Esophagus squamous epithelium (tissue), 5 donors: ENCODE data around the gene ARNT2. TPM values are rescaled to one million over a fixed set of nuclear protein-coding genes. Genes with fewer than 3 reads are reported as not detected.

Experiments used
- DNase-seq: peaks from one replicate; lab custom pipeline; 2025; lab: John Stamatoyannopoulos, UW
- H3K27ac ChIP-seq, 4 donors: fragments of 200-600 bp; sonication (generic); one replicate each; pipeline ENCODE4 v1.5.1; 2016 to 2019; ENCODE audit warnings: mild to moderate bottlenecking in 1 of 4
- H3K27me3 ChIP-seq, 4 donors: fragments of 200-600 bp; sonication (generic); 1 replicate in 3 of 4; 2 replicates in 1 of 4; pipeline versions ENCODE4 v1.5.1 to v1.6.0; 2017 to 2021; ENCODE audit warnings: antibody characterized with exemption in 1 of 4
- H3K36me3 ChIP-seq, 3 donors: fragments of 200-600 bp; sonication (generic); one replicate each; pipeline ENCODE4 v1.5.1; 2016 to 2019
- H3K4me1 ChIP-seq, 3 donors: fragments of 200-600 bp; sonication (generic); one replicate each; pipeline ENCODE4 v1.5.1; 2017 to 2019
- H3K4me3 ChIP-seq, 4 donors: fragments of 200-600 bp; sonication (generic); 1 replicate in 3 of 4; 2 replicates in 1 of 4; pipeline ENCODE4 v1.5.1; 2016 to 2019; ENCODE audit warnings: mild to moderate bottlenecking in 2 of 4, moderate library complexity in 1 of 4
- H3K9me3 ChIP-seq, 3 donors: fragments of 200-600 bp; sonication (generic); one replicate each; pipeline ENCODE4 v1.5.1; 2016 to 2019
- POLR2A ChIP-seq, 4 donors: fragments of 450-650 bp; IDR thresholded peaks; one replicate each; pipeline ENCODE4 v1.6.1; 2017; ENCODE audit warnings: antibody characterized with exemption in 4 of 4, mild to moderate bottlenecking in 4 of 4, moderate library complexity in 3 of 4
- WGBS, 2 donors: methylation state at CpG; one replicate each; pipeline ENCODE4 v1.1.5; 2018; 5-methylcytosine and 5-hydroxymethylcytosine counted together
- intact Hi-C: fragments of 100-400 bp; cut with DNase I; formaldehyde crosslinking; loops from one replicate; pipeline ENCODE4 v1.15.0; 2022
- total RNA-seq, 4 donors: library from RNA; depleted of rRNA; stranded (reverse); fragments of >200 nt; gene quantifications; one replicate each; pipeline ENCODE4 v1.1.0, GENCODE V29; 2016
- TF ChIP-seq, protein P1 (sequence below), 6 experiments: fragments of 450-650 bp in 4 of 6; fragments of 200-600 bp in 2 of 6; sonication (generic) in 2 of 6; IDR thresholded peaks; one replicate each; pipeline ENCODE4 v1.5.1; 2016 to 2019; ENCODE audit warnings: antibody characterized with exemption in 6 of 6, mild to moderate bottlenecking in 4 of 6, moderate library complexity in 4 of 6
- donor health status: DM: yes; HTN: yes; CAD: no.

Gene ARNT2
- total RNA-seq, 4 donors from 2014 or later, result 0.15 to 5.7 (median 1.7) TPM

DNA sequence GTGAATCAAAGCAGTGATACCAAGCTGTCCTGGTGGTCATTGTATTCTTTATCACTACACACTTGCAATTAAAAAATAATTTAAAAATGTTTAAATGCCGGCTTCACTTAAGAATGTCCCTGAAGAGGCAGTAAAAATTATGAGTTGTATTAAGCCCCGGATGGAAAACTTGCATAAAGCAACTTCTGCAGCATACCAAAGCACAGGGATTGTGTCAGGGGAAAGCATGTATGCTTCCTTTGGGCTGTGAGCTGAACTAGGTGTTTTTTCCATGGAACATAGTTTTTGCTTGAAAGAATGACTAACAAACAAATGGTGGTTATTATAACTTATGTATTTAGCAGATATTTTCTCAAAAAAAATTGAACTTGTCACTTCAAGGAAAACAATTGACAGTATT, 143.1 kb downstream of the ARNT2 start:
- DNase-seq, result no peak
- H3K27ac ChIP-seq, result no peak overlapping the region
- no peaks in the 10 kb centered on the region for H3K9me3 ChIP-seq
- H3K36me3 ChIP-seq, result no peaks in the 10 kb centered on the region
- WGBS, 2 donors, result 85 to 91% methylated on average over 2 of the region's 2 CpGs
- intact Hi-C loops, result no loop called here
- no peak overlapping the region for H3K4me3 ChIP-seq
- TF ChIP-seq POLR2A (IDR thresholded peaks at IDR 0.05), result no peak
- TF ChIP-seq, protein P1, sequence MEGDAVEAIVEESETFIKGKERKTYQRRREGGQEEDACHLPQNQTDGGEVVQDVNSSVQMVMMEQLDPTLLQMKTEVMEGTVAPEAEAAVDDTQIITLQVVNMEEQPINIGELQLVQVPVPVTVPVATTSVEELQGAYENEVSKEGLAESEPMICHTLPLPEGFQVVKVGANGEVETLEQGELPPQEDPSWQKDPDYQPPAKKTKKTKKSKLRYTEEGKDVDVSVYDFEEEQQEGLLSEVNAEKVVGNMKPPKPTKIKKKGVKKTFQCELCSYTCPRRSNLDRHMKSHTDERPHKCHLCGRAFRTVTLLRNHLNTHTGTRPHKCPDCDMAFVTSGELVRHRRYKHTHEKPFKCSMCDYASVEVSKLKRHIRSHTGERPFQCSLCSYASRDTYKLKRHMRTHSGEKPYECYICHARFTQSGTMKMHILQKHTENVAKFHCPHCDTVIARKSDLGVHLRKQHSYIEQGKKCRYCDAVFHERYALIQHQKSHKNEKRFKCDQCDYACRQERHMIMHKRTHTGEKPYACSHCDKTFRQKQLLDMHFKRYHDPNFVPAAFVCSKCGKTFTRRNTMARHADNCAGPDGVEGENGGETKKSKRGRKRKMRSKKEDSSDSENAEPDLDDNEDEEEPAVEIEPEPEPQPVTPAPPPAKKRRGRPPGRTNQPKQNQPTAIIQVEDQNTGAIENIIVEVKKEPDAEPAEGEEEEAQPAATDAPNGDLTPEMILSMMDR (IDR thresholded peaks at IDR 0.05), result no peak
- no peaks in the 10 kb centered on the region for H3K4me1 ChIP-seq
- H3K27me3 ChIP-seq, result no peaks in the 10 kb centered on the region

- Histone ChIP-seq H3K4me1 (no peaks in the 10 kb centered on the region), H3K27me3 (no peaks in the 10 kb centered on the region), H3K27ac (no peak overlapping the region), H3K36me3 (no peaks in the 10 kb centered on the region), H3K9me3 (no peaks in the 10 kb centered on the region), H3K4me3 (no peak overlapping the region)
- no peak for DNase-seq
- intact Hi-C loops, result no loop called here
- 94 to 100% methylated on average over 1 of the region's 1 CpG for WGBS, 2 donors
- no peak for TF ChIP-seq POLR2A (IDR thresholded peaks at IDR 0.05)
- TF ChIP-seq, protein P1 (IDR thresholded peaks at IDR 0.05), result no peak
These were observed 145.0 kb downstream of the ARNT2 start for GRCh38 chr15:80549191-80549590.

- Histone ChIP-seq H3K27me3 (no peaks in the 10 kb centered on the region), H3K36me3 (no peaks in the 10 kb centered on the region), H3K9me3 (no peaks in the 10 kb centered on the region), H3K27ac (no peak overlapping the region), H3K4me3 (no peak overlapping the region), H3K4me1 (no peaks in the 10 kb centered on the region)
- TF ChIP-seq, protein P1 (IDR thresholded peaks at IDR 0.05), result no peak
- TF ChIP-seq POLR2A (IDR thresholded peaks at IDR 0.05), result no peak
- DNase-seq, result no peak
- 68 to 69% methylated on average over 3 of the region's 3 CpGs for WGBS, 2 donors
- intact Hi-C loops, result no loop called here
These were observed 145.5 kb downstream of the ARNT2 start for GRCh38 chr15:80549654-80550053.

- WGBS, 2 donors, result 54 to 61% methylated on average over 4 to 5 of the region's 5 CpGs
These were observed 146.2 kb downstream of the ARNT2 start for GRCh38 chr15:80550219-80550907.

DNA sequence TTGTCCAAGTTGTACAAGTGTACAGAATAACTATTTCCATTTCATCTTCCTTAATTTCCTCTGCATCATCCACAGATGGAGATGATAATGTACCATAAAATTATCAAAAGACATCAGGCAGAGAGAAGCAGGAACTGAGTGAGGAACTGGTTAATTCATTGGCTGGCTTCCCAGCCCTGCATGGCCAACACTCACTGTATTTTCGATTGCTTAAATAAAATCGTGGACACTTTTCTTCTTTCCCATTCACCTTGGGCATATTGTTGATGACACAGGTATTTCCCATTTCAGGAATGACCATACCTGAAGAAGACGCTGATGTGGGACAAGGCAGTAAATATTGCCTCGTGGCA, 146.7 kb downstream of the ARNT2 start:
- intact Hi-C loops, result no loop called here
- DNase-seq, result no peak

More at GRCh38 chr15:80550219-80550907, 146.2 kb downstream of the ARNT2 start:
- H3K4me1 ChIP-seq, result no peaks in the 10 kb centered on the region
- no peaks in the 10 kb centered on the region for H3K9me3 ChIP-seq
- DNase-seq, result no peak
- H3K27ac ChIP-seq, result no peak overlapping the region
- no peaks in the 10 kb centered on the region for H3K36me3 ChIP-seq
- intact Hi-C loops, result no loop called here
- no peak overlapping the region for H3K4me3 ChIP-seq
- TF ChIP-seq, protein P1 (IDR thresholded peaks at IDR 0.05), result no peak
- no peak for TF ChIP-seq POLR2A (IDR thresholded peaks at IDR 0.05)
- no peaks in the 10 kb centered on the region for H3K27me3 ChIP-seq

More for the DNA sequence above, 146.7 kb downstream of the ARNT2 start:
- Histone ChIP-seq H3K9me3 (no peaks in the 10 kb centered on the region), H3K27ac (no peak overlapping the region), H3K4me1 (no peaks in the 10 kb centered on the region), H3K4me3 (no peak overlapping the region), H3K36me3 (no peaks in the 10 kb centered on the region), H3K27me3 (no peaks in the 10 kb centered on the region)
- 42 to 45% methylated on average over 4 of the region's 4 CpGs for WGBS, 2 donors
- TF ChIP-seq POLR2A (IDR thresholded peaks at IDR 0.05), result no peak
- TF ChIP-seq, protein P1 (IDR thresholded peaks at IDR 0.05), result no peak
